K562 (cell line): ENCODE data around the gene HIVEP2.

ENCODE experiments used
- C11orf30 ChIP-seq: fragments of 450-650 bp; IDR thresholded peaks from 2 replicates; pipeline ENCODE4 v1.6.1; 2016; ENCODE audit warnings: low read depth, mild to moderate bottlenecking
- CC2D1A ChIP-seq: fragments of 450-650 bp; IDR thresholded peaks from 2 replicates; pipeline ENCODE4 v1.6.1; 2017; ENCODE audit warnings: mild to moderate bottlenecking
- CTCF ChIP-seq, 3 experiments: IDR thresholded peaks in 2 of 3; conservative IDR thresholded peaks in 1 of 3; 2 replicates each; pipeline ENCODE4 v1.5.1; 2011 to 2012; ENCODE audit warnings: low read length in 3 of 3, mild to moderate bottlenecking in 3 of 3, control low read depth in 2 of 3, improper control_type of control experiment in 1 of 3, inconsistent platforms in 1 of 3, low read depth in 1 of 3, mixed read lengths in 1 of 3, moderate library complexity in 1 of 3; ENCODE audit not compliant: insufficient read depth in 2 of 3
- MYBL2 ChIP-seq, 2 experiments: fragments of 450-650 bp in 1 of 2; sonication (generic) in 1 of 2; formaldehyde crosslinking in 1 of 2; IDR thresholded peaks; 2 replicates each; pipeline versions ENCODE4 v1.6.1 to v1.8.1; 2017 to 2022; ENCODE audit warnings: borderline replicate concordance in 1 of 2, inconsistent platforms in 1 of 2, low read depth in 1 of 2, mild to moderate bottlenecking in 1 of 2, missing genetic modification reagents in 1 of 2, moderate library complexity in 1 of 2
- NCOA1 ChIP-seq: fragments of 450-650 bp; IDR thresholded peaks from 2 replicates; pipeline ENCODE4 v1.6.1; 2016; ENCODE audit warnings: low read depth
- POLR2H ChIP-seq: IDR thresholded peaks from 2 replicates; pipeline ENCODE4 v1.6.1; 2016; ENCODE audit warnings: missing genetic modification characterization, low read depth, mild to moderate bottlenecking, control low read depth, missing compliant biosample characterization, moderate library complexity
- SIN3B ChIP-seq: fragments of 450-650 bp; IDR thresholded peaks from 2 replicates; pipeline ENCODE4 v1.6.1; 2017; ENCODE audit warnings: low read depth, mild to moderate bottlenecking, moderate library complexity
- TCF3 ChIP-seq: sonication (generic); formaldehyde crosslinking; IDR thresholded peaks from 2 replicates; pipeline ENCODE4 v1.4.0; 2020; ENCODE audit warnings: mild to moderate bottlenecking, missing genetic modification reagents

GRCh38 chr6:142809947-142810346 is 135.0 kb downstream of the HIVEP2 start:
- TF ChIP-seq C11orf30 (no peak), POLR2H (no peak), CTCF (IDR thresholded peaks at IDR 0.05 in 2 of 3, conservative IDR thresholded peaks at IDR 0.05 in 1 of 3; ENCODE audit: insufficient read depth in 2 of 3, low read depth in 1 of 3, low read length in 3 of 3) (no peak), MYBL2 (IDR thresholded peaks at IDR 0.05; ENCODE audit: low read depth) (no peak), MYBL2 (CRISPR knock-in tag; IDR thresholded peaks at IDR 0.05; ENCODE audit: borderline replicate concordance) (no peak), TCF3 (no peak), CC2D1A (no peak), NCOA1 (no peak), SIN3B (no peak)
